GM19351 (cell line): Measurements from ENCODE around the gene DNAAF5.
"Not testable (repeated sequence)": the region's sequence is repeated elsewhere in the genome, so short reads cannot be mapped to it uniquely, and the experiment has no call there.

Experiments used
- ATAC-seq: cut with Tn5 transposase; IDR thresholded peaks from one replicate; pipeline ENCODE4 v1.9.1; 2021; ENCODE audit warnings: mild to moderate bottlenecking, moderate library complexity; ENCODE audit not compliant: unreplicated experiment

Gene DNAAF5

DNA sequence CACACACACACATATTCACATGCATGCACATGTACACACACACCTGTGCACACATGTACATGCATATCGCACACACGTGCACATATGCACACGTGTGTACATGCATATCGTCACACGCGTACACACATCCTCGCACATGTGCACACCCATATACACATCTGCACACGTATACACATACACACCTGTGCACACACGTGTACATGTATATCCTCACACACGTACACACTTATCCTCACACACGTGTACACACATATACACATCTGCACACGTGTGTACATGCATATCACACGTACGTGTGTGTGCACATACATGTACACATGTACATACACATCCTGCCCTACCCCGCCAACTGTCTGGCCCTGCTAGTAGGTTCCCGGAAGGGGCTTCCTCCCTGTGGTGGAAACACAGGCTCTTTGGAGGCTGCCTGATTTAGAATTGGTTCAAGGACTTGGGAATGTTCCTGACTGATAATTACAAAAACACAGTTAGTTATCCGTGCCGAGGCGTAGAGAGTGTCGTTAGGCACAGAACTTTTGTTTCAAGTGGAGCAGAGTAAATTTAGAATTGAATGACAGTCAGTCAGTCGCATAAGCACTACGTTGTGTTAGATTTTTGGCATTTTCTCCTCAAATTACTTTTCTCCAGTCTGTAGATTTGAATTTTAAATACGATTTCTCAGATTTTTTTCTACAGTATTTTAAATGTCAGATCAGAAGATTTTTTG is 19.1 kb downstream of the DNAAF5 start:
- ATAC-seq, result no peak

- no peak for ATAC-seq
Measured at GRCh38 chr7:746155-747061, 19.9 kb downstream of the DNAAF5 start.

DNA sequence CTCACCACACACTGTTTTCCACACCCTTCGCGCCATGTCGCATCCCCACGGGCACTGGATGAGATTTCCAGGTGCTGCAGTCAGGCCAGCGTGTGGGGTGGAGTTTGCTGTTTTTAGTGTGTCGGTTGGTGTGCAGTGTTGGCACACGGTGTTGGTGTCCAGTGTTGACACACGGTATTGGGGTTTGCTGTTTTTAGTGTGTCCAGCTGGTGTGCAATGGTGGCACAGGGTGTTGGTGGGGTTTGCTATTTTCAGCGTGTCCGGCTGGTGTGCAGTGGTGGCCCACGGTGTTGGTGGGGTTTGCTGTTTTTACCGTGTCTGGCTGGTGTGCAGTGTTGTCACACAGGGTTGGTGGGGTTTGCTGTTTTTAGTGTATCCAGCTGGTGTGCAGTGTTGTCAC is 20.7 kb downstream of the DNAAF5 start:
- no peak for ATAC-seq

DNA sequence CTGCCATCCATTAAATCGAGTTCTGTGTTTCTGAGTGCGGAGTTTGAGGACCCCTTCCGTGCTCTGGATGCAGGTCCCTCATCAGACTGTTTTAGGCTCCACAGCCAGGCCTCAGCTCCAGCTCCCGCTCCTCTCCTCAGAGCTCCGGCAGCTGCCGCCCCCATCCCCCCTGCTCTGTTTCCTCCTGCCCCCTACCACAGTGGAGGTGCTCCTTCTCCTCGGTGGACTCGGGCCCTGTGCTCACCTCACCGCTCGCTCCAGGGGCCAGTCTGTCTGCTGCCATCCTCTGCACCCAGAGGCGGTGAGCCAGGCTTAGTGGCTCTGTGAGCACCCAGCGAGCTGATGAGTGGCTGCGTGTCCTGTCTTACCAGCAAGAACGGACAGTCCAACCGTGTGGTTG is 21.9 kb downstream of the DNAAF5 start:
- no peak for ATAC-seq

DNA sequence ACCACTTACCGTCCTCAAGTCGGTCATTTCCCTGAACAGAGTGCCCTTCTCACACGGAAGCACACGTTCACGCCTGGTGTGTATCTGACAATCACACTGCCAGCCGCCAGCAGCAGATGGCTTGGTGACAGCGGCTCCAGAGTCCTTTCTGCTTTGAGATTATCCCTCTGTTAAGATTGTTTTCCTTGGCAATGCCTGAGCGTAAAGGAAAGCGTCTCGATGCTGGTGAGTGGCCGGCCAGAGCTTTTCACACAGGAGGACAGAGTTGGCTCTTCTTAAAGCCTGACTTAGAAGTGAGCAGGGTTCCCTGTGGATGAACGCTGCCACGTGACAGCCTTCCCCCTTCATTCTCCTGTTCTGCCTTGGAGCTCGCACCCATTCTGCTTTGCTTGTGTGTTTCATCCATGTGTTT is 22.6 kb downstream of the DNAAF5 start:
- no peak for ATAC-seq

DNA sequence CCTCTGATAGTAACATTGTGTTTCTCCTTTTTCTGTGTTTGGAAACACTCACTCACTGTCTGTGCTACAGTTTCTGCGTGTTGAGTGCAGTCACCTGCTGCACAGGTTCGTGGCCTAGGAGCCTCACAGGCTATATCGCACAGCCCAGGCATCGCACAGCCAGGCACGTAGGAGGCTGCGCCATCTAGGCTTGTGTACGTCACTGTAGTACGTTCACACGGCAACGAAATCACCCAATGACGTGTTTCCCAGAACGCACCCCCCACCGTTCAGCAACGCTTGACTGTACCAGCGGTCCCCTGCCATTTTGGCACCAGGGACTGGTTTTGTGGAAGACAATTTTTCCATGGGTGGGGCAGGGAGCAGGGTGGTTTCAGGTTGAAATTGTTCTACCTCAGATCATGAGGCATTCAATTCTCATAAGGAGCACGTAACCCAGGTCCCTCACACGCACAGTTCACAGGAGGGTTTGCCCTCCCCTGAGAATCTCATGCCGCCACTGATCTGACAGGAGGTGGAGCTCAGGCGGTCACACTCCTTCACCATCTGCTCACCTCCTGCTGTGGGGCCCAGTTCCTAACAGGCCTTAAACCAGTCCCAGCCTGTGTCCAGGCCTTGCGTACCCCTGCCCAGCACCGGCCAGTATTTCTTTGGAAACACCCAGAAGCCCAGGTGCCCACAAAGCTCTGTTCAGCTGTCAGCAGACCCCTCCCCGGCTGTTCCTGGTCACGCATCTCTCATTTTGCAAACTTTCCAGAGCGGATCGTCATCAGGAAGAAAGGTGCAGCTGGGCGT is 23.8 kb downstream of the DNAAF5 start:
- no peak for ATAC-seq

GRCh38 chr7:751826-752225 is 25.3 kb downstream of the DNAAF5 start:
- no peak for ATAC-seq

- not testable (repeated sequence) for ATAC-seq
Measured at GRCh38 chr7:752256-752655, 25.8 kb downstream of the DNAAF5 start.

- ATAC-seq, result no peak
Measured at GRCh38 chr7:753190-753589, 26.7 kb downstream of the DNAAF5 start.

GRCh38 chr7:754531-755412 is 28.3 kb downstream of the DNAAF5 start:
- no peak for ATAC-seq

DNA sequence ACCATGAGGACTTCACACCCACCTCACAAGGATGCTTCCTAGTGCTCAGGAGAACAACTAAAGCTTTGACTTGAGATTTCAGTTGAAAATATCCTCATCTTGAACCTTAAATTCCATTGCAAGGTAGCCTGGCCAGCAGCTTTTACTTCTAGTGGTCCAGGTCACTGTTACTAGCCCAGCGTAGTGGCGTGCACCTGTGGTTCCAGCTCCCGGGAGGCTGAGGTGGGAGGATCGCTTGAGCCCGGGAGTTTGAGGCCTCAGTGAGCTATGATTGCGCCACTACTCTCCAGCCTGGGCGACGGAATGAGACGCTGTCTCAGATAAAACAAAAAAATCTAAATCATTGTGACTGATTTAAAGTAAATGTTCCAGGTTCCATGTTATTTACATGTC is 28.9 kb downstream of the DNAAF5 start:
- ATAC-seq, result no peak

DNA sequence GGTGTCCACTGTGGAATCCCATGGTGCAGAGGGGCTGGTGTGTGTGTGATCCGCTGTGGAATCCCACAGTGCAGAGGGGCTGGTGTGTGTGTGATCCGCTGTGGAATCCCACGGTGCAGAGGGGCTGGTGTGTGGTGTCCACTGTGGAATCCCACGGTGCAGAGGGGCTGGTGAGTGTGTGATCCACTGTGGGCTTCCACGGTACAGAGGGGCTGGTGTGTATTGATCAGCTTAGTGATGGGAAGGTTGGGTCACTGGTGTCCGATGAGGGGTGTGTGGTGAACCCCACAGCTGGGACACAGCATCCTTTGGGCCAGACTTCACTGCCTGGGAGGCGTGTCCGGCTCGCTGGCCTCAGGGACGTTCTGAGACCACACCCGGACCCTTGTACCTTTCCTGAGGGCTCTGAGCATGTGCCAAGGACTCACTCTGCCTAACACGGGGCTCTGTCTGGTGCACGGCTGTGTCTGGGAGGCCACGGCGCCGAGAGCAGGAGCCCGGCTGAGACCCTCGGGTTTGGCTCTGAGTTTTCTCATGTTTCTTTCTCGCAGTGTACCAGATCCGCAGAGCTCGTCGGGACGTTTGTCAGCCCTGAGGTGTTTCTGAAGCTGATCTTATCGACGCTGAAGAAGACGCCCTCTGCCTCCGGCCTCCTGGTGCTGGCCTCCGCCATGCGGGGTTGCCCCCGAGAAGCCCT is 29.9 kb downstream of the DNAAF5 start:
- no peak for ATAC-seq

- no peak for ATAC-seq
Measured at GRCh38 chr7:756928-757560, 30.5 kb downstream of the DNAAF5 start.

DNA sequence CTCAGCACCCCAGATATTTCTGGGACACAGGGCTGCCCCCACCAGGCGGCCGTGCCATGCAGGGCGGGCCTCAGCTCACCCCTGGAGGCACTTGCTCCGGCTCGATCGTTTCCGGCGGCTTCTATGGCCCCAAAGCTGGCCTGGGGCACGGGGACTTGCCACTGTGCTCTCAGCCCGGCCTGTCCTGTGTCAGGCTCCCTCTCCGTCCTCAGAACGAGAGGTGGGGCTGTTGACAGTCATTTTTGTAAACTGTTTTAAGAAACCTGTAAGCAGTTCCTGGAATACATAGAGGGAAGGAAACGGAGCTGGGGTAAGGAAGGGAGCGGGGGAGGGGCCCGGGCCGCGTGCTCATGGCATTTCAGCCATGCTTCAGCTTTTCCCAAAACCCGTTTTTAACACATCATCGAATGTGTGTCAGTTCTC is 31.3 kb downstream of the DNAAF5 start:
- ATAC-seq, result no peak

DNA sequence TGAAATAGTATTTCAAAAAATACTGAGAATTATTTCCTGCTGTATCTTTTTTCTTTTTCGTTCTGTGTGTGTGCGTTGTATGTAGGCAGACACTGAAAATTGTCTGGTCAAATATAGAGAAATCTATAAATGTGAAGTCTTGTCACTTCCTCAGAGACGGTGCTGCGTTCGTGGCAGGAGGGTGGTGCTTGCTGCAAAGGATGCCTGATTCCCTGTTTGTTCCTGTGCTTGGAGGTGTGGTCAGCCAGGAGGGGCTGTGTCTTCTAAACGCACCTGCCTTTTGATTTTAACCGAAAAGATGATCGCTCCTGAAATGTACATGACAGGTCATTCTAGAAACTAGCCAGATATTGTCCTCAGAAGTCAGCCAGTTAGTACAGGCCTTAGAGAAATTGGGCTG is 33.1 kb downstream of the DNAAF5 start:
- no peak for ATAC-seq

- ATAC-seq, result no peak
Measured at GRCh38 chr7:760006-760405, 33.5 kb downstream of the DNAAF5 start.

DNA sequence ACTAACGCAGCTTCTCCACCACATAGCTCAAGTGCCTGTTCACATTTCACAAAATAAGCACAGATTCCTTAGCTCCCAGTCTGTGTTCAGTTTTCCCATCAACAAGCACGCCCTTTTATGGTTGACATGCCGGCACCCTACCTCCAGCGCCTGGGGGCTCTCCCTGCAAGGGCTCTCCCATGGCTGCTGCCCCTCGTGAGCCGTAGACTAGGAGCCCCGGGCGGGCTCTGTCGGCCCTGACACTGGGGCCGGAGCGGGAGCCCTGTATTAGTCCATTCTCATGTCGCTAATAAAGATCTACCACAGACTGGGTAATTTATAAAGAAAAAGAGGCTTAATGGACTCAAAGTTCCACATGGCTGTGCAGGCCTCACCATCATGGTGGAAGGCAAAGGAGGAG is 34.6 kb downstream of the DNAAF5 start:
- ATAC-seq, result no peak

- ATAC-seq, result no peak
Measured at GRCh38 chr7:761631-762030, 35.1 kb downstream of the DNAAF5 start.

DNA sequence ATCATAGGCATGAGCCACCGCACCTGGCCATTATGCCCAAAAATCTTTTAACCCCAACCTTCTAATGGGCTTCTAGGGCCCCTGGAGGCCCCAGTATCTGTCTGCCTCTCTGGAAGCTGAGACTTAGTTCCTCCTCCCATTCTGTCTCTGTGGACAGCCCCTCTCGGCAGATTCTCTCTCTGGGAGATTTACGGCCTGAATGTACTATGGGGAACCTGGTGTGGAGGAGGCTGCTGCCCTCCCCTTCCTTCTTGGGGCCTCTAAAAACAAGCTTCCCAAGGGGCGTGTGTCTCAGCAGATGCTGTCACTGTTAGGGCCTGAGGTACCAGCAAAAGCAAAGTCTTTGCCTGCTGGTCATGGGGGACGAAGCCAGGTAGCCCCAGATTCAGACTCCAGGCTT is 36.4 kb downstream of the DNAAF5 start:
- no peak for ATAC-seq
